Activated naive CD4-positive, alpha-beta T cell (primary cell): ENCODE results near the gene ZMYND8.
A peak's percentile ranks its signal among the peaks of the same experiment; 100 is the strongest.
"Not testable (repeated sequence)": the region's sequence is repeated elsewhere in the genome, so short reads cannot be mapped to it uniquely, and the experiment has no call there.

Experiments used
- DNase-seq, 4 experiments: peaks; one replicate each; lab custom pipeline; 2025; lab: John Stamatoyannopoulos, UW

The ZMYND8 gene

DNA sequence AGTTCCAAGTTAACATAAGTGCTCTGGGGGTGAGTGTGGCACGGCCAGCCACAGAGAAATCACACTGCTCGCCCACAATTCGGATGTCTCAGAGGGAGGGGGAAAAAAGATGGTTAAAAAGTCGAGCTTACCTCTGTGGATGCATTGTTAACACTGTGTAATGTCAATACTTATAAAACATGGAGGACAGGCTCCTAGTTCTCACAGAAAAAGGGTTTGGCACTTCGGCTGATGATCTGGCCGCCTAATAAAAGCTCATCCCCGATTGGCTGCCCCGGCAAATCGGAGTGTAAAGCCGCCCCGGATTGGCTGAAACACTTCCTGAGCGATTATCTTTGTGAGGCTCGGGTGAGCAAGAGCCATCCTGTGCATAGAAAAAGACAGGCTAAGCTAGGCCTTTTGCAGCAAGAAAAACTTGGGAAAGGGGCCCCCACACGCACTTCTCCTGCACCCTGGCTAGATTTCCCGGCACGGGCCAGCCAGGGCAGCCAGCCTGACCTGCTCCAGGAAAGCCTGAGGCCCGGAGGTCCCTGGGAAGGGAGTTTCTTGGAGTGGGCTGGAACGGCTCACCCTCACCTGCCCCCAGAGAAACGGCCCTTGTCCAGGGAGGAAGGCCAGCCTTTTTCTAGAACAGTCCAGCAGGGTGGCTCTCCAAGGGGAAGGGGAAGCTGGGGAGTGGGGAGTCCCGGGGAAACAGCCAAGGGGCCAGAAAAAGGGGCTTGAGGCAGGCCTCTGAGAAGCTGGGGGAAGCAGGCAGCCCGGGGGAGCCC lies at the start of gene ZMYND8:
ZMYND8 (minus strand) TSS at position 174 of the 770 bp plus-strand sequence; CDS start at position 145, 29 bp downstream.
- DNase-seq, result peak; percentile 88 to 97 (median 92)

- no peak for DNase-seq
These were observed 49.4 kb upstream of the ZMYND8 start for GRCh38 chr20:47405775-47406325.

GRCh38 chr20:47400685-47401084 lies 44.2 kb upstream of the ZMYND8 start:
- DNase-seq, result no peak

- no peak for DNase-seq
These were observed 41.3 kb upstream of the ZMYND8 start for GRCh38 chr20:47397652-47398301.

DNA sequence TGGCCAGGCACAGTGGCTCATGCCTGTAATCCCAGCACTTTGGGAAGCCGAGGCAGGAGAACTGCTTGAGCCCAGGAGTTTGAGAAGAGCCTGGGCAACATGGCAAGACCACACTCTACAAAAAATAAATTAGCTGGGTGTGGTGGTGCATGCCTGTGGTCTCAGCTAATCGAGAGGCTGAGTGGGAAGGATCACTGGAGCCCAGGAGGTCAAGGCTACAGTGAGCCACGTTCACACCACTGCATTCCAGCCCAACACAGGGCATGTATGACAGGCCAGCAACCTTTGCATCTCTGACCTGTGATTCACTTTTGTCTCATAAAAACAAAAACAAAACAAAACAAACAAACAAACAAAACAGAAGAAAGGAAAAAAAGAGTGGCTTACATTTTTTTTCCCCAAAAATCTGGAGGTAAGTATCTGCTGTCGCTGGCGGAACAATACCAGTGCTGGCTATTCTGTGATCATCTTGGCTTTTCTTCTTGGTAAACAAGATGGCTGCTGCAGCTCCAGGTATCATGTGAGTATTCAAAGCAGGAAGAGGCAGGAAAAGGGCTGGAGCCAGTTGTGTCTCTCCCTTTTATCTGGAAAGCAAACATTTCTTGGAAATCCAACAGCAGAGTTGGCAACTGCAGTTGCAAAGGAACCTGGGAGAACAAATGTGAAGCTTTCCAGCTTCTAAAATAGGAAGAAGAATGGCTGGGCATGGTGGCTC lies 40.4 kb upstream of the ZMYND8 start:
- DNase-seq, result no peak

DNA sequence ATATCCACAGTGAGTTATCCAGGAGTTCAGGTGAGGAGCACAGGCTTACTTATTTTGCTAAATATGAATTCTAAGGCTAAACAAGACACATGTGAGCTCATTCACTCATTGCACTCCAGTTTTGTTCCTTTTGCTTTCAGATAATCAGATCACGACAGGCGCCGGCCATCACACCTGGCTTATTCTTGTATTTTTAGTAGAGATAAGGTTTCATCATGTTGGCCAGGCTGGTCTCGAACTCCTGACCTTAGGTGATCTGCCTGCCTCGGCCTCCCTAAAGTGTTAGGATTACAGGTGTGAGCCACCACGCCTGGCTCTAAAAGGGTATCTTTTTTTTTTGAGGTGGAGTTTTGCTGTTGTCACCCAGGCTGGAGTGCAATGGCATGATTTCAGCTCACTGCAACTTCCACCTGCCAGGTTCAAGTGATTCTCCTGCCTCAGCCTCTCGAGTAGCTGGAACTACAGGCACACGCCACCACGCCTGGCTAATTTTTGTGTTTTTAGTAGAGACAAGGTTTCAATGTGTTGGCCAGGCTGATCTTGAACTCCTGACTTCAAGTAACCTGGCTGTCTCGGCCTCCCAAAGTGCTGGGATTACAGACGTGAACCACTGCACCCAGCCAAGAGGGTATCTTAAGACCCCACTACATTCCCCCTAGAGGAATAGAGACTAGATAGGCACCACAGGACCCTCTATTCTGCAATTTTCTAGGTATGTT lies 37.5 kb upstream of the ZMYND8 start:
- DNase-seq, result not testable (repeated sequence)

GRCh38 chr20:47392721-47393073 lies 36.2 kb upstream of the ZMYND8 start:
- no peak for DNase-seq

GRCh38 chr20:47392015-47392720 lies 35.7 kb upstream of the ZMYND8 start:
- DNase-seq, result no peak

DNA sequence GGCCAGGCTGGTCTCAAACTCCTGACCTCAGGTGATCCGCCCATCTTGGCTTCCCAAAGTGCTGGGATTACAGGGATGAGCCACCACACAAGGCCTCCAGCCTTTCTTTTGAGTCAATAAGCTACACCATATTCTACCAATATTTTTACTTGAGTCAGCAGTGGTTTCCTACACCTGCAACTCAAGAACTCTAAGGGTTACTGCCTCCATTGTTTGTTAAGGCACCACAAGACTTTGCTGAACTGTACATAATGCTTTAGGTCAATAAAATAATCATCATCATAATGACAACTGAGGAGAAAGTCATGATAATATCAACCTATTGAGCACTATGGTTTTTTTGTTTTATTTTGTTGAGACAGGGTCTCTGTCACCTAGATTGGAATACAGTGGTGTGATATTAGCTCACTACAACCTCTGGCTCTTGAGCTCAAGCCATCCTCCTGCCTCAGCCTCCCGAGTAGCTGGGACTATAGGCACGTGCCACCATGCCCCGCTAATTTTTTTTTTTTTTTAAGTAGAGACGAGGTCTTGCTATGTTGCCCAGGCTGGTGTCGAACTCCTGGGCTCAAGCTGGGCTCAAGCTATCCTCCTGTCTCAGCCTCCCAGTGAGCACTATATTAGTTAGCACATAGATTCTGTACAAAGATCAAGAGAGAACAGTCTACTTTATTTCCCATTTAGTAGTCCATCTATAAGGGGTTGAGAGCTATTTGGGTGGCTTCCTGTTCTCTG lies 34.9 kb upstream of the ZMYND8 start:
- no peak for DNase-seq

DNA sequence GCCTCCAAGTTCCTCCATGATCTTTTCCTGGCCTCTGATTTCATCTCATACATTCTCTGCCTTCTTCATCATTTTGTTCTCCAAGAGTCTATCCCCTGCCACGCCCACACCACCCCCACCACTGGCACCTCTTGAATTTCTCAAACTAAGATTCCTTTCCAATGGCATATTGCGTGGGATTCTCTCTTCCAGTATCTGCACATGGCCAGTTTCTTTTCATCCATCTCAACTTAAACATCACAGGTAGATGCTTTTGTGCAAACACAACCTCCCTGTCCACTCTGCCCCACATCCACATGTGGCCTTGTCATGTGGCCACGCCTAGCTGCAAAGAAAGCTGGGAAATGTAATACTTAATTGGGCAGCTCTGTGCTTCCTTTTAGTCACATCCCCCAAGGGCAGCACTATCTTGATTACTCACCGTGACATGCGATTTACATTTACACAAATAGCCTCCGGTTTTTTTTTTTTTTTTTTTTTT lies 33.4 kb upstream of the ZMYND8 start:
- no peak for DNase-seq

DNA sequence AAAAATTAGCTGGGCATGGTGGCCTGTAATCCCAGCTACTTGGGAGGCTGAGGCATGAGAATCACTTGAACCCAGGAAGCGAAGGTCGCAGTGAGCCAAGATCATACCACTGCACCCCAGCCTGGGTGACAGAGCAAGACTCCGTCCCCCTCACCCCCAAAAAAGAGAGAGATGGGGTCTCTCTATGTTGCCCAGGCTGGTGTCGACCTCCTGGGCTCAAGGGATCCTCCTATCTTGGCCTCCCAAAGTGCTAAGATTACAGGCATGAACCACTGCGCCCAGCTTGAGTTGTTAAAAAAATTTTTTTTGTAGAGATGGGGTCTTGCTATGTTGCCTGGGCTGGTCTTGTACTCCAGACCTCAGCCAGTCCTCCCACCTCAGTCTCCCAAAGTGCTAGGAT lies 29.5 kb upstream of the ZMYND8 start:
- DNase-seq, result not testable (repeated sequence)

DNA sequence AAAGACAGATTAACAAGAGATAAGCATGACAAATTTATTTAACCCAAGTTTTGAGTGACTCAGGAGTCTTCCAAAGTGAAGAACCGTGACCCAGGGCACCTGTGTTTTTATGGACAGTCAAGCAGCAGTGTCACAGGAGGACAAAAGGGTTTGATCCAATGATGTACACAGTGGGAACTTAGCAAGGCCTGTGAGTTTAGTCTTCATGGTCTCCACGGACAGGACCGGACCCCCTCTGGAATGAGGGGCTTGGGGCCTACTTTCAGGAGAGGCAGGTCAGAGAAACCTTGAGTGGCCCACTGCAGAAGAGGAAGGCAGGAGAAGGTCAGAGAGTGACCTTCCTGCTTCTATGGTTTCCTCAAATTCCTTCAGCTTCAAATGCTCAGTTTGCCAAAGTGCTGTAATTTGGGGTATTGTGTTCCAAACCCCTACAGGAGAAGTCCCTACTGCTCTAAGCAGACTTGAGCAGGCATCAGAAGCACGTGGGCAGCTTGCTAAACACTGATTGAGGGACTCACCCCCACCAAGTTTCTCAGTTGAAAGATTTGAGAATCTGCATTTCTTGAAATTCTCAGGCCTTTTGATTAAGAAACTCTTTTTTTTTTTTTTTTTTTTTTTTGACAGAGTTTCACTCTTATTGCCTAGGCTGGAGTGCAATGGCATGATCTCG lies 26.4 kb upstream of the ZMYND8 start:
- DNase-seq, result no peak

DNA sequence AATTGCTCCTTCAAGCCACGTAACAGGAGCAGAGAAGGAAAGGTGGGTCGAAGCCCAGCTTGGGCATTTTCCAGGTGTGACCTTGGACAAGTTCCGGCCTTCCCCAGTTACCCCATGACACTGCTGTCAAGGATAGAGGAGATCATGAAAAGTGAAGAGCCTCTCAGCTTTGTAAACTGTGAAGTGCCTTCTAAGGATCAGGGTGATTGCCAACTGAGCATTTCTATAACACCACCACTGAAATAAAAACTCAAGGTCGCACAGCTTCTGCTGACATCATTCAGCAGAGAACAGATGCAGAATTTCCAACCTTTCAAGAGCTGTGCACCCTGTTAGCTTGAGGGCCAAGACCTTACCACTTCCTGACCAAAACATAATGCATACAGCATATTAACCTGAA lies 24.0 kb upstream of the ZMYND8 start:
- no peak for DNase-seq

GRCh38 chr20:47379433-47380150 lies 23.1 kb upstream of the ZMYND8 start:
- no peak for DNase-seq

- DNase-seq, result no peak
These were observed 20.7 kb upstream of the ZMYND8 start for GRCh38 chr20:47377122-47377722.

DNA sequence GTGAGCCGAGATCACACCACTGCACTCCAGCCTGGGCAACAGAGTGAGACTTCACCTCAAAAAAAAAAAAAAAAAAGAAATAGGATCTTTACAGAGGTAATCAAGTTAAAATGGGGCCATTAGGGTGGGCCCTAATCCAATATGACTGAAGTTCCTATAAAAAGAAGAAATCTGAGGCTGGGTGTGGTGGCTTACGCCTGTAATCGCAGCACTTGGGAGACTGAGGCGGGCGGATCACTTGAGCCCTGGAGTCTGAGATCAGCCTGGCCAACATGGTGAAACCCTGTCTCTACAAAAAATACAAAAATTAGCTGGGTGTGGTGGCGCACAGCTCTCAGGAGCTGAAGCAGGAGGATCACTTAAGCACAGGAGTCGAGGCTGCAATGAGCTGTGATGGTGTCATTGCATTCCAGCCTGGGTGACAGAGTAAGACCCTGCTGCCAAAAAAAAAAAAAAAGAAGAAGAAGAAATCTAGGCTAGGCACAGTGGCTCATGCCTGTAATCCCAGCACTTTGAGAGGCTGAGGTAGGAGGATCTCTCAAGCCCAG lies 19.7 kb upstream of the ZMYND8 start:
- DNase-seq, result not testable (repeated sequence)

GRCh38 chr20:47374121-47374520 lies 17.6 kb upstream of the ZMYND8 start:
- not testable (repeated sequence) for DNase-seq

GRCh38 chr20:47373206-47373733 lies 16.8 kb upstream of the ZMYND8 start:
- DNase-seq, result no peak
